Thyroid gland (tissue), 4 donors: ENCODE data around the gene IFT88.

Experiments
- POLR2A ChIP-seq, 2 donors: fragments of 450-650 bp; IDR thresholded peaks; one replicate each; pipeline ENCODE4 v1.6.1; 2017; ENCODE audit warnings: antibody characterized with exemption in 2 of 2, mild to moderate bottlenecking in 2 of 2, moderate library complexity in 1 of 2
- TF ChIP-seq, protein P1 (sequence below), 6 experiments: fragments of 200-600 bp in 3 of 6; fragments of 450-650 bp in 3 of 6; sonication (generic) in 3 of 6; IDR thresholded peaks; one replicate each; pipeline ENCODE4 v1.5.1; 2016 to 2019; ENCODE audit warnings: antibody characterized with exemption in 6 of 6, mild to moderate bottlenecking in 2 of 6, inconsistent platforms in 1 of 6, moderate library complexity in 1 of 6

DNA sequence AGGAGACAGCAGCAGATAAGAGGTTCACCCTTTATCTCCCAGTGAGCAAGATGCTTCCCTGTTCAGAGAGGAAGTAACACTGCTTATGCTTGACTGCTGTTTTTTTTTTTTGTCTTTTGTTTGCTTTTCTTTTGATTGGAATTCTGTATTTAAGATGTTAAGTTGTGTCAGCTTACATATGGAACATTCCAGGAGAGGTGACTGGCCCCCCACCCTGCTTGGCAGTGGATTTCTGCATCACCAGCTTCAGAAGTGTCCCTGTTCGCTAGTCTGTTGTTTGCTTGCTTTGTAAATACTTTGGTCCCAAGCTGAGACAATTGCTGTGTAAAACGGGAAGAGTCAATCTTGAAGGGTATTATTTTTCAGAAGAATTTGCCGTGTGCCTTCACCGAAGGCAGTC, 43.0 kb downstream of the IFT88 start:
- TF ChIP-seq, protein P1, sequence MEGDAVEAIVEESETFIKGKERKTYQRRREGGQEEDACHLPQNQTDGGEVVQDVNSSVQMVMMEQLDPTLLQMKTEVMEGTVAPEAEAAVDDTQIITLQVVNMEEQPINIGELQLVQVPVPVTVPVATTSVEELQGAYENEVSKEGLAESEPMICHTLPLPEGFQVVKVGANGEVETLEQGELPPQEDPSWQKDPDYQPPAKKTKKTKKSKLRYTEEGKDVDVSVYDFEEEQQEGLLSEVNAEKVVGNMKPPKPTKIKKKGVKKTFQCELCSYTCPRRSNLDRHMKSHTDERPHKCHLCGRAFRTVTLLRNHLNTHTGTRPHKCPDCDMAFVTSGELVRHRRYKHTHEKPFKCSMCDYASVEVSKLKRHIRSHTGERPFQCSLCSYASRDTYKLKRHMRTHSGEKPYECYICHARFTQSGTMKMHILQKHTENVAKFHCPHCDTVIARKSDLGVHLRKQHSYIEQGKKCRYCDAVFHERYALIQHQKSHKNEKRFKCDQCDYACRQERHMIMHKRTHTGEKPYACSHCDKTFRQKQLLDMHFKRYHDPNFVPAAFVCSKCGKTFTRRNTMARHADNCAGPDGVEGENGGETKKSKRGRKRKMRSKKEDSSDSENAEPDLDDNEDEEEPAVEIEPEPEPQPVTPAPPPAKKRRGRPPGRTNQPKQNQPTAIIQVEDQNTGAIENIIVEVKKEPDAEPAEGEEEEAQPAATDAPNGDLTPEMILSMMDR (IDR thresholded peaks at IDR 0.05), result no peak
- TF ChIP-seq POLR2A (IDR thresholded peaks at IDR 0.05), result no peak
